HS-5 (cell line): ENCODE data around the gene TEX26.

Experiments
- DNase-seq: peaks from one replicate; pipeline ENCODE4 v3.0.0-alpha.2; 2012; ENCODE audit warnings: low read depth

The TEX26 gene

DNA sequence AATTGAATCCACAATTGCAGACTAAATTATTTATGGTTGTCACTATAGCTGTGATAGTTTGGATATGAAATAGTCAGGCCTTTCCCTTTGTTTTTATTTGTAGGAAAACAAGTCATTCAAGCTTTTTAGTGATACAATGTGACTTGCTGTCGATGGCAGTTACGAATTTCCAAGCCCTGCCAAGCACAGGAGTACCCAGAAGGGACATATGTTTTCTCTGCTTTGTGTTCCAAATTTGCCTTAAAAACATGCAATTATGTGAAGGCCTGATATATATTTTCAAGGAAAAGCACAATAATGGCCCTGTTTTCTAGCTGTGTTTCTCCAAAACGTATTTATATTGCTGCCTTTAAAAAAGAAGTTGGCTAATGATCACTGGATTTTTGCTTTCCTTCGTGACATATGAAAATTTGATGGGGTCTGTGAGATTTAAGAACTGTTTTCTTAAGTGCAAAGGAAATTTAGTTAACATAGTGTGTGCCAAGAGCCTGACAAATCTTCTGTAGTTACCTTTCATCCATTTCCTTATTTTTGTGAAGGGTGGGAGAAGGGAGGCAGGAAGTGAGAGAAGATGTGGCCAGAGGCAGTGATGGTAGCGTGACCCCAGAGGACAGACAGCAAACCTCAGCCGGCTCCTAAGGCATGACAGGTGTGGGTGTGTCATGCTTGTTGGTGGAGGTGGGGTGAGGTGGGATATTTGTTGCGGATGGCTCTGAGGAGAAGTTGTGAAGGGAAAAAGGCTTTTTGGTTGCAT, 79.6 kb downstream of the TEX26 start:
- no peak for DNase-seq

DNA sequence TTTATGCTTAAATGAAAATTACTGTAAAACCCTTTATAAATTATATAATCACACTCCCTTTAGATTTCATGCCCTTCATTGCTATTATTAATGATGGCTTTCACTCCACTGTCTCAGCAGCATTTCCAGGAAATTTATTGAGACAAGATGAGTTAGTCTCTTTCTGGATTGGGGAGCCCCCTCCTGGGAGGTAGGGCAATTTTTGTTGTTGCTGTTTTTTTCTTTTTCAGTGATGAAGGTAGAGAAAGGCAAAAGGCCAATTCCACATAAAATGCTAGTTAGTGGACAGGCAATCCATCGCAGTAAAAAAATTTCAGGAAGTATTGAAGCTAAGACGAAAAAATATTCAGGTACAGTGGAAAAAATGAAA, 80.2 kb downstream of the TEX26 start:
- no peak for DNase-seq

DNA sequence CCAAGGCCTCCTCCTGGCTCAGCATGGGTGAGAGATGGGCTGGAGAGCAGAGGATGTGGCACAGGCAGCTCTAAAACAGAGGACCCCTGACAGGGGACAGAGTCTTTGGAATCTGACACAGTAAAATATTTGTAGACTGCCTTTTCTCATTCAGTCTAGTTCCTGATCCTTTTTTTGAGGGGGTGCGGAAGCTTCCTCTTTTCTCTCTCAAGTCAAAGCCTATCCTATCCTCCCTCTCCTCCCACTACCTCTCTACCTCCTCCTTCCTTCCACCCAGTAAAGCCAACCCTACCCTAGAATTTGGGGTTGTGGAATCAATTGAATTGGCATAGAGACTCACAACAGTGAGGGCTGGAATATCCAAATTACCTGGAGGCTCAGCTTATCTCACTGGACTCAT, 82.0 kb downstream of the TEX26 start:
- DNase-seq, result no peak

DNA sequence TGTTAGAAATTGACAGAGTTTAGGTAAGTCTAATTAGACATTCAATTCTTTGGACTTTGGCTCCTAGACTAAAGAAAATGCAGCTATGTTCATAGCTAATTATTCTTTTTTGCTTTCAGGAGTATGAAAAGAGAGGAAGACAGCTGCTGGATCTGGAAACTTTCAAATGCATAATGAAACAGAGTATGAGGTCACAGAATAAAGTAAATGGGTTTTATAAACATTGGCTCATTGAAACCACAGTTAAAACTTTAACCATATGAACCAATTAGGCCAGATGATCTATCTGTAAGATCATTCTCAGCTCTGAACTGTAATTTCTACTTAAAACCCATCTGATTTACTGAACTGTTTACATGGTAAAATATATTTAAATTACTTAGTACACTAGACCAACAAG, 82.7 kb downstream of the TEX26 start:
- DNase-seq, result no peak

DNA sequence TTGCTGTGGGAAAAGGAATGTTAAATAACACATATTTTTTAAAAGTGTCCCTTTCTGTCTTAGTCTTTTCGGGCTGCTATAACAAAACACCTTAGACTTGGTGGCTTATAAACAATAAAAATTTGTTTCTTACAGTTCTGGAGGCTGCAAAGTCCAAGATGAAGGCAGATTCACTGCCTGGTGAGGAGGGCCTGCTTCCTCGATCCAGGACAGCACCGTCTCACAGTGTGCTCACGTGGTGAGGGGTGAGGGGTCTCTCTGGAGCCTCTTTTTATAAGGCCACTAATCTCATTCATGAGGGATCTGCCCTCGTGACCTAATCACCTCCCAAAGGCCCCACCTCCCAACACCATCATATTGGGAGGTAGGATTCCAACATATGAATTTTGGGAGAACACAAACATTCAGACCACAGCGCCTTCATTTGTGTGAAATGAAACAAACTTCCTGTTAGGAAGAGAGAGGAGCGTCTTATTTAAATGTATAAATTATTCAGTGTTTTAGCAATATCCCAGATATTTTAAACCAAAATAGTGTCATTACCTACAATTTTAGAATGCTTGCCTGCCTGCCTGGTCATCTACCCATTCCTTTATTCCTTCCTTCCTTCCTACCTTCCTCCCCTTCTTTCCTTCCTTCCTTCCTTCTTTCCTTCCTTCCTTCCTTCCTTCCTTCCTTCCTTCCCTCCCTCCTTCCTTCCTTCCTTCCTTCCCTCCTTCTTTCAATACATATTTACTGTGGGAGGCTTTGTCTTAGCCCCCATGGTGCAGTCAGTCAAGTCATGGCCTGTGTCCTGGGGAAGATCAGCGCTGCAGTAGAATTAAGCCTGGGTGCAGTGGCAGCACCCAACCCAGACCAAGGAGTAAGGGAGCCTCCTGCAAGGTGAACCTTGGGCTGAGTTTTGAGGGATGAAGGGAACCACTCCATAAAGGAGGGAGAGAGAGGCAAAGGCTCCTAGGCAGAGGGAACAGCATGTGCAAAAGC, 84.2 kb downstream of the TEX26 start:
- no peak for DNase-seq

DNA sequence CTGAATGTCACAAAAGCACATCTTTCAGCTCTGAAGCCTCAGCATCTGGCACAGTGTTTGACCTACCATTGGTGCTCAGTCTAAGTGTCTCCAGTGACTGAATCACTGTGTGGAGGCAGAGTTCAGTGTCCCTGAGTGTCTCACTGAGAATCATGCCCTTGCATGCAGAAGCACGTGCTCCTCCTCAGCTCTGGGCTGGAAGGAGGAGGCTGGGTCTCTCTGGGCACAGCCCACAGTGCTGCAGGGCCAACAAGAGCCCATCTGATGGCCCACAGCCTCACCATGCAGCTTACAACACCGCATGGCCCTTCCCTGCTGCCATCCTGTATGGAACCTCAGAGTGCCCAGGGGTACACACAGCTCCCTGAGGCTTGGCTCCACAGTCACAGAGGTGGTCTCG, 86.1 kb downstream of the TEX26 start:
- no peak for DNase-seq

DNA sequence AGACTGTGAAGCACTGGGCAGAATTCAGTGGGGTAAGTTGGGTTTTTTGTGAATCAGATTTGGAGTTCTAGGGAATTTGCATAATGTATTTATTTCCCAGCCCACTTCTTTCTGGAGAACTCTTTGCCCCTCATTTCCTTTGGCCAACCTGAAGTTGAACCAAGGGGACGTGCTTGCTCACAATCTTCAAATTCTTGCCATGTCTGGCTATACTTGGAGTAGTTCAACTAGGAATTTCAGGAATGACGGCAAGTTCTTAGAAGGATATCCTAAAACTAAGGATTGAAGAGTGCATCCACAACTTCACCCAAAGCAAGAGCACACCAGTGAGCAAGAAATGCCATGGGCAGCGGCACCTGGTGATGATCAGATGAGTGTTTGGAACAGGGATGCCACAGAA, 88.5 kb downstream of the TEX26 start:
- DNase-seq, result no peak

DNA sequence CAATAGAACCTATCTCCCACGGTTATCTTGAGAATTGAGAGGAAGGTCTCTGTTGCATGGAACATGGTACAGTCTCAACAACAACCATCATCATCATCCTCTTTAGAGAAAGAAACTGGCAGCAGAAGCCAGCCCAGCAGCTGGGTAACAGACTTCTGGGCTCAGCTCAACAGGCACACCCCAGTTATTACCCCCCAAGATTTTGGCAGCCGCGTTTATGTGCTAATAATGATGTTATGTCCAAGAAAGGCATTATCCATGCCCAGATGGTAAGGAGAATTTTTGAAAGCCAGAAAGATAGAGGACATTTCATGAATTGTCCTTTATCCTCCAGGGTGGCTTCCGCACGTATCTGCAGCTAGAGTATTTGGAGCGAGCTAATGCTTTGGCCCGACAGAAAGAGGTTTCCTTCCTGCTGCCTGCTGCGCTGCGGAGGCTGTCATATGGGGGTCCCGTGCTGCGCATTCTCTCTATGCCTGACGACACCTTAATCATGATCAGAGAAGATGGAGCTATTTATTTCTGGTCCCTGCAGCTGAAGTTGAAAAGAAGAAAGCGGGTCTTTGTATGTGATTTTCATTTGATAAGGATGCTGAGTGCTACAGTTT, 89.9 kb downstream of the TEX26 start:
- no peak for DNase-seq

DNA sequence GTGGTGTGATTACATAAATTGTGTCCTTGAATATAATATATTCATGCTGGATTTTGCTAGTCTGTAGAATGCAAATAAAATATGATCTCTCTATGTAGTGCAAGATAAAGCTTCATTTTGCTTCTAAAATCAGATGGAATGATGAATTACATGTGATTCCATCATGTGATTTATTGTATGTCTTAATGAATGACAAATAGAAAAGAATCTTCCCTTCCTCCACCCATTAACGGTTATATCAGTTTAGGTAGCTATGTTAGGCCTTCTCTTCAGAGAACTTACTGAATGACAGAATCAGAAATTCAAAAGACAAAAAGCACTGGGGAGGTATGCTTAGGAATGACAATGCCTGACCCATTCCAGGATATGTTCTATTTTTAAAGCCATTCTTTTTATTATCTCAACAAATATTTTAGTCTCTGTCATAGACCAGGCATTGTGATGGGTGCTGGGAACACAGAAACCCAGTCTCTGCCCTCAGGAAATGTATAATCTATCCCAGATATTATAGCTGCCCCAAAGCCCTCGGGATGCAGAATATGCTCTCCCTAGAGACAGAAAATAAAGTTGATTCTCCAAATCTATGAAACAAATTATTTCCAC, 90.6 kb downstream of the TEX26 start:
- DNase-seq, result no peak
